HG03469 (cell line): ENCODE data around the gene OIT3.

Experiments used
- ATAC-seq: cut with Tn5 transposase; IDR thresholded peaks from one replicate; pipeline ENCODE4 v1.9.1; 2021; ENCODE audit warnings: mild to moderate bottlenecking, moderate library complexity, moderate number of reproducible peaks; ENCODE audit not compliant: unreplicated experiment

OIT3 gene

GRCh38 chr10:72948762-72949161 is 55.2 kb downstream of the OIT3 start:
- no peak for ATAC-seq

GRCh38 chr10:72951760-72952159 is 58.2 kb downstream of the OIT3 start:
- no peak for ATAC-seq

GRCh38 chr10:72952189-72952588 is 58.6 kb downstream of the OIT3 start:
- ATAC-seq = no peak

- no peak for ATAC-seq
Measured at GRCh38 chr10:72952642-72953158, 59.2 kb downstream of the OIT3 start.

GRCh38 chr10:72953687-72954086 is 60.1 kb downstream of the OIT3 start:
- no peak for ATAC-seq

- no peak for ATAC-seq
Measured at GRCh38 chr10:72954230-72954595, 60.7 kb downstream of the OIT3 start.

- ATAC-seq = no peak
Measured at GRCh38 chr10:72954596-72955554, 61.3 kb downstream of the OIT3 start, which contains the start of gene PLA2G12B. Gene PLA2G12B, minus strand, starts transcription at chr10:72954806. Its CDS starts 121 bp downstream, at chr10:72954685.

GRCh38 chr10:72956001-72956400 is 62.5 kb downstream of the OIT3 start:
- ATAC-seq = no peak

- ATAC-seq = no peak
Measured at GRCh38 chr10:72976886-72977285, 83.3 kb downstream of the OIT3 start.

GRCh38 chr10:72979709-72980108 is 86.2 kb downstream of the OIT3 start:
- no peak for ATAC-seq

GRCh38 chr10:72980348-72980747 is 86.8 kb downstream of the OIT3 start:
- no peak for ATAC-seq

- no peak for ATAC-seq
Measured at GRCh38 chr10:72981028-72981881, 87.7 kb downstream of the OIT3 start.

GRCh38 chr10:72981882-72982529 is 88.5 kb downstream of the OIT3 start:
- no peak for ATAC-seq
